HCT116 (cell line): Measurements from ENCODE around the gene NEURL4.

Experiments
- ATF3 ChIP-seq: IDR thresholded peaks from 2 replicates; pipeline ENCODE4 v1.6.1; 2012
- CBX3 ChIP-seq: IDR thresholded peaks from 2 replicates; pipeline ENCODE4 v1.6.1; 2012; ENCODE audit warnings: low read depth
- CTCF ChIP-seq, 3 experiments: fragments of 200-600 bp in 1 of 3; sonication (generic) in 1 of 3; IDR thresholded peaks in 2 of 3; conservative IDR thresholded peaks in 1 of 3; 2 replicates each; pipeline ENCODE4 v1.5.1; 2012 to 2017; ENCODE audit warnings: low read depth in 2 of 3, low read length in 2 of 3, antibody characterized with exemption in 1 of 3, borderline replicate concordance in 1 of 3, control low read depth in 1 of 3, mild to moderate bottlenecking in 1 of 3, mixed read lengths in 1 of 3, mixed run types in 1 of 3, moderate library complexity in 1 of 3; ENCODE audit not compliant: insufficient read depth in 1 of 3
- ELF1 ChIP-seq: IDR thresholded peaks from 2 replicates; pipeline ENCODE4 v1.6.1; 2012; ENCODE audit warnings: low read depth, borderline replicate concordance
- EZH2 ChIP-seq: fragments of 200-600 bp; sonication (generic); IDR thresholded peaks from 2 replicates; pipeline ENCODE4 v1.6.1; 2017; ENCODE audit warnings: antibody characterized with exemption, mixed run types
- EZH2phosphoT487 ChIP-seq: fragments of 200-600 bp; IDR thresholded peaks from 2 replicates; pipeline ENCODE4 v1.6.1; 2018; ENCODE audit warnings: antibody characterized with exemption, borderline replicate concordance
- MAX ChIP-seq: IDR thresholded peaks from 2 replicates; pipeline ENCODE4 v1.6.1; 2012
- POLR2A ChIP-seq: IDR thresholded peaks from 2 replicates; pipeline ENCODE4 v1.7.0; 2011; ENCODE audit warnings: borderline replicate concordance; ENCODE audit not compliant: insufficient read depth, insufficient read length; ENCODE audit errors: extremely low read depth
- POLR2AphosphoS5 ChIP-seq: IDR thresholded peaks from 2 replicates; pipeline ENCODE4 v1.6.1; 2011; ENCODE audit warnings: mild to moderate bottlenecking, low read depth, low read length, moderate library complexity
- RAD21 ChIP-seq: IDR thresholded peaks from 2 replicates; pipeline ENCODE4 v1.6.1; 2012; ENCODE audit warnings: low read depth, mild to moderate bottlenecking
- REST ChIP-seq: IDR thresholded peaks from 2 replicates; pipeline ENCODE4 v1.6.1; 2012; ENCODE audit warnings: low read depth
- SP1 ChIP-seq: IDR thresholded peaks from 2 replicates; pipeline ENCODE4 v1.6.1; 2012; ENCODE audit warnings: low read depth
- ZBTB33 ChIP-seq: IDR thresholded peaks from 2 replicates; pipeline ENCODE4 v1.6.1; 2011; ENCODE audit warnings: mild to moderate bottlenecking, low read length, moderate library complexity; ENCODE audit not compliant: insufficient replicate concordance; ENCODE audit errors: extremely low read depth
- ZFX ChIP-seq: fragments of 450-650 bp; IDR thresholded peaks from 2 replicates; pipeline ENCODE4 v1.6.1; 2017

GRCh38 chr17:7285679-7286078 lies 43.5 kb downstream of the NEURL4 start:
- no peak for TF ChIP-seq POLR2AphosphoS5
- no peak for TF ChIP-seq CTCF (IDR thresholded peaks at IDR 0.05 in 2 of 3, conservative IDR thresholded peaks at IDR 0.05 in 1 of 3; ENCODE audit: borderline replicate concordance in 1 of 3, insufficient read depth in 1 of 3, low read depth in 2 of 3, low read length in 2 of 3)
- no peak for TF ChIP-seq ZBTB33
- no peak for TF ChIP-seq EZH2phosphoT487
- TF ChIP-seq MAX: no peak
- TF ChIP-seq EZH2: no peak
- TF ChIP-seq SP1: no peak
- TF ChIP-seq REST: no peak
- TF ChIP-seq RAD21: no peak
- TF ChIP-seq CBX3: no peak
- no peak for TF ChIP-seq ATF3
- no peak for TF ChIP-seq POLR2A
- no peak for TF ChIP-seq ELF1
- TF ChIP-seq ZFX: no peak
